WI38 (cell line): Measurements from ENCODE around the gene NDUFAF2.

ENCODE experiments used
- H3K4me3 ChIP-seq: 2 replicates; pipeline ENCODE4 v1.5.1; 2011; ENCODE audit warnings: low read depth, mild to moderate bottlenecking, control low read depth, low read length
- CTCF ChIP-seq: IDR thresholded peaks from 2 replicates; pipeline ENCODE4 v1.5.1; 2012; ENCODE audit warnings: low read depth, mild to moderate bottlenecking, control low read depth, low read length

NDUFAF2 gene

DNA sequence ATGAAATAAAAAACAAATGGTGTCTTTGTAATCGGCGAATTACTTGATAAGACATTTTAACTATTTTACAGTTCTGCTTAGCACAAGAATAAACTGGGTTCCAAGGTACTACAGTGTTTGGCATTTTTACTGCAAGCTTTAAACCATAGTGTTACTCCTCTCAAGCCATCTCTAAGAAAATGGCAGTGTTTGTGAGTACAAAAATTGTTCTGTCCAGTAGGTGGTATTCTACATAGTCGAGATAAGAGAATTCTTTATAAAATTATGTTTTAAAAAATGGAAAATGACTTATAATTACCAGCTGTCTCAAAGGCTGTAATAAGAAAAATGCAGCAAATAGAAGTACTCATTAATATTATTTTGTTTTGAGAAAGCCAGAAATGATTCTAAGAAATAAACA, 214.1 kb downstream of the NDUFAF2 start:
- no peak for TF ChIP-seq CTCF
- no peak overlapping the region for H3K4me3 ChIP-seq

- no peak overlapping the region for H3K4me3 ChIP-seq
- no peak for TF ChIP-seq CTCF
These were observed 214.8 kb downstream of the NDUFAF2 start for GRCh38 chr5:61159836-61160235.

DNA sequence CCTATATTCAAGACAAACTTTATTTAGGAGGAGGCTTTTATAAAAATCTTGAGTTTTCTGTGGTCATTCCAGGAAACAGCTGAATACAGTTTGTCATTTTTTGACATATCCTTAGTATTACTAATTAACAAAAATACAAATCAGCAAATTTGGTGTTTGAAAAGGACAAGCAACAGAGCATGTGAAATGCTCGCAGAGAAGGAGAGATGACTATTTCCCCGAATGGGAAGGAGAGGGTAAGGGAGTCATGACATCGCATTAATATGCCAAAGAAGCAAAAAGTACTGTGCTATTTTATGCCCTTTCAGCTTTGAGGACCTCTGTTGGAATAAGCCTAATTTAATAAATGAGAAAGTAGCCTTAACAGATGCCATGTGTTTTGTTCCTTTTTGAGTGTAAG, 215.5 kb downstream of the NDUFAF2 start:
- no peak for TF ChIP-seq CTCF
- no peak overlapping the region for H3K4me3 ChIP-seq

GRCh38 chr5:61162010-61162831, 217.2 kb downstream of the NDUFAF2 start, which contains the start of gene SMIM15:
Gene SMIM15, minus strand, starts transcription at chr5:61162468. Its CDS starts 2,297 bp downstream, at chr5:61160171.
- H3K4me3 ChIP-seq = peak within 1 kb of the TSS; percentile 75
- TF ChIP-seq CTCF = no peak

DNA sequence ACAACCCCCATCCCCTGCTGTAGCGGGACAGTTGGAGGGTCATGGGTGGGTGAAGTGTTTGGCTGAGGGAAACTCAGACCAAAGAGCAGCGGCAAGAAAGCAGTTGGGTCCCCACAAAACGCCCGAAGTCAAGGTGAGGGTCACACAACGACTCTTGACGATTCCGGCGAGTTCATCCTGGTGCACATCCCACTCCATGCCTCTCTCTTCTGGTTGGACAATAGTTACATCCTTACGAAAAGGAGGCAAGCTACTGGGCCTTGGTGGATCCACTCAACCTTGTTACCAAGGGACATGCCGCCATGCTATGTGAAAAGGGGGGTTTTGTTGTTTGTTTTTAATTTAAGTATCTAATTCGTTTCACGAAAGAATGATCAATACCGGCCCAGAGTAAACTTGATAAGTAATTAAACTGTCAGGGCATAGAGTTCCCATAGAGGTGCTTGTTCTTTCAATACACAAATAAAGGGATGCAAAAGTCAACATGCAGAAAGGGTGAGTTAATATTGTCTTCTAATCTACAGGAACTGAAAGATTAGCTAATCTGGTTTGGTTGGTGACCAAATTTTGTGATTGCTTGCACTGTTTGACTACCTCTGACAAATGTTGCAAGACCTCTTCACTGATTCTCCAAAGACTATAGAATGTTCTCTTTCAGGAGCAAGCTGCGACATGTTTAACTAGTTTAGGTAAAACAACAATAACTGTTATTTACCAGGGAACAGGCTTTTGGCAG, 218.0 kb downstream of the NDUFAF2 start:
- no peak for TF ChIP-seq CTCF
- H3K4me3 ChIP-seq = peak overlapping the region; percentile 75

- no peak for TF ChIP-seq CTCF
- H3K4me3 ChIP-seq = no peak overlapping the region
These were observed 218.9 kb downstream of the NDUFAF2 start for GRCh38 chr5:61163905-61164304.

DNA sequence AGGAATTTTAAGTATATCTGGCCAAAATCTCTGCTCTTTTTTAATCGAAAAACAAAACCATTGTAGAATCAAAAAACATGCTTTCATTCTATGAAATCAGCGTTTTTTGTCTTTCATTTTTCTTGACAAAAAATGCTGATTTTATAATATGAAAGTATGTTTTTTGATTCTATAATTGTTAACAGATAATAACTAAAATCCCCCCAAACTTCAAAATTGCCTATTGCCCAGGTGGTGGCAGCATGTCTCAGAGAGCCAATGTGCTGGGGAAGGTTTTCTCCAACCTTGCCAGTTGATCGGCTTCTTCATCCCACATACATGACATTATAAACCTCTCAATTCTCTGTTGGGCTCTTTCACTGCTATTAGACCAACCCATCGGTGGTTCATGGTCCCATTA, 222.4 kb downstream of the NDUFAF2 start:
- peak; percentile 38 for TF ChIP-seq CTCF
- no peak overlapping the region for H3K4me3 ChIP-seq
